Liver (tissue), 9 donors: ENCODE results near the gene DGKB. TPM values are rescaled to one million over a fixed set of nuclear protein-coding genes. Genes with fewer than 3 reads are reported as not detected.

Source experiments
- DNase-seq: peaks from one replicate; pipeline ENCODE4 v3.0.0-alpha.2; 2017; ENCODE audit warnings: low spot score
- H3K27ac ChIP-seq, 2 donors: one replicate each; pipeline ENCODE4 v1.7.0; 2013; ENCODE audit warnings: inconsistent platforms in 2 of 2, low read length in 2 of 2, control low read depth in 1 of 2, low read depth in 1 of 2, mild to moderate bottlenecking in 1 of 2
- H3K27me3 ChIP-seq, 4 donors: one replicate each; pipeline versions ENCODE4 v1.6.1 to v1.7.0; 2013; ENCODE audit warnings: low read length in 3 of 4, inconsistent platforms in 1 of 4, mild to moderate bottlenecking in 1 of 4, moderate library complexity in 1 of 4; ENCODE audit not compliant: control insufficient read depth in 4 of 4, insufficient read depth in 4 of 4
- H3K36me3 ChIP-seq, 4 donors: one replicate each; pipeline versions ENCODE4 v1.6.1 to v1.7.0; 2013; ENCODE audit warnings: low read length in 3 of 4, mild to moderate bottlenecking in 3 of 4, low read depth in 1 of 4, moderate library complexity in 1 of 4; ENCODE audit not compliant: control insufficient read depth in 4 of 4, insufficient read depth in 3 of 4
- H3K4me1 ChIP-seq, 4 donors: one replicate each; pipeline versions ENCODE4 v1.6.1 to v1.7.0; 2013; ENCODE audit warnings: low read length in 3 of 4, mild to moderate bottlenecking in 3 of 4, moderate library complexity in 1 of 4; ENCODE audit not compliant: control insufficient read depth in 4 of 4, insufficient read depth in 4 of 4
- H3K4me3 ChIP-seq, 3 donors: one replicate each; pipeline versions ENCODE4 v1.6.1 to v1.7.0; 2013; ENCODE audit warnings: low read length in 3 of 3, control low read depth in 1 of 3, low read depth in 1 of 3, mild to moderate bottlenecking in 1 of 3
- H3K9ac ChIP-seq, 2 donors: one replicate each; pipeline ENCODE4 v1.7.0; 2013; ENCODE audit warnings: low read length in 2 of 2, mild to moderate bottlenecking in 2 of 2, moderate library complexity in 2 of 2, control low read depth in 1 of 2, low read depth in 1 of 2
- H3K9me3 ChIP-seq, 4 donors: one replicate each; pipeline versions ENCODE4 v1.6.1 to v1.7.0; 2013; ENCODE audit warnings: low read length in 3 of 4; ENCODE audit not compliant: control insufficient read depth in 4 of 4
- ATF3 ChIP-seq: IDR thresholded peaks from 2 replicates; pipeline ENCODE4 v1.6.1; 2016; ENCODE audit warnings: antibody characterized with exemption
- CTCF ChIP-seq: fragments of 150-350 bp; IDR thresholded peaks from 2 replicates; pipeline ENCODE4 v1.5.1; 2017; ENCODE audit warnings: improper control_type of control experiment, low read depth, low read length; ENCODE audit not compliant: missing input control
- EGR1 ChIP-seq, 2 donors: IDR thresholded peaks; 2 replicates each; pipeline ENCODE4 v1.6.1; 2016 to 2018; ENCODE audit warnings: antibody characterized with exemption in 2 of 2, low read depth in 2 of 2
- FOXA1 ChIP-seq: IDR thresholded peaks from 2 replicates; pipeline ENCODE4 v1.6.1; 2016; ENCODE audit warnings: antibody characterized with exemption
- FOXA2 ChIP-seq: IDR thresholded peaks from 2 replicates; pipeline ENCODE4 v1.6.1; 2016; ENCODE audit warnings: antibody characterized with exemption
- GABPA ChIP-seq, 2 donors: IDR thresholded peaks in 1 of 2; conservative IDR thresholded peaks in 1 of 2; 2 replicates each; pipeline ENCODE4 v1.6.1; 2016; ENCODE audit warnings: antibody characterized with exemption in 2 of 2, mild to moderate bottlenecking in 1 of 2, moderate library complexity in 1 of 2
- HNF4G ChIP-seq: IDR thresholded peaks from 2 replicates; pipeline ENCODE4 v1.6.1; 2016; ENCODE audit warnings: antibody characterized with exemption
- JUND ChIP-seq, 2 donors: IDR thresholded peaks; 2 replicates each; pipeline ENCODE4 v1.6.1; 2016; ENCODE audit warnings: antibody characterized with exemption in 2 of 2
- MAX ChIP-seq: IDR thresholded peaks from 2 replicates; pipeline ENCODE4 v1.6.1; 2016; ENCODE audit warnings: antibody characterized with exemption
- NR2F2 ChIP-seq: IDR thresholded peaks from 2 replicates; pipeline ENCODE4 v1.6.1; 2016; ENCODE audit warnings: antibody characterized with exemption
- REST ChIP-seq: IDR thresholded peaks from 2 replicates; pipeline ENCODE4 v1.6.1; 2016; ENCODE audit warnings: antibody characterized with exemption, mild to moderate bottlenecking
- RXRA ChIP-seq, 2 donors: IDR thresholded peaks; 2 replicates each; pipeline ENCODE4 v1.6.1; 2017 to 2018; ENCODE audit warnings: antibody characterized with exemption in 2 of 2, mild to moderate bottlenecking in 1 of 2
- TAF1 ChIP-seq: conservative IDR thresholded peaks from 2 replicates; pipeline ENCODE4 v1.6.1; 2016; ENCODE audit warnings: antibody characterized with exemption, mild to moderate bottlenecking
- YY1 ChIP-seq: IDR thresholded peaks from 2 replicates; pipeline ENCODE4 v1.6.1; 2016; ENCODE audit warnings: antibody characterized with exemption, mild to moderate bottlenecking
- WGBS: extraction: QIAGEN DNeasy Blood & Tissue Kit; methylation state at CpG from one replicate; pipeline ENCODE4 v1.1.7; 2013; 5-methylcytosine and 5-hydroxymethylcytosine counted together
- polyA plus RNA-seq, 2 donors: library from polyadenylated mRNA; stranded (reverse) in 1 of 2; unstranded in 1 of 2; fragments of 200-250 nt in 1 of 2; fragments of >200 nt in 1 of 2; fragmentation: Nextera tagmentation in 1 of 2; extraction: Ambion mirVana in 1 of 2; gene quantifications; one replicate each; pipeline versions ENCODE4 v1.2.1 to v1.2.3, GENCODE V29; 2013 to 2015
- total RNA-seq, 2 donors: library from RNA; depleted of rRNA; stranded (reverse); fragments of >200 nt; gene quantifications; one replicate each; pipeline ENCODE4 v1.2.3, GENCODE V29; 2014
- donor health status: healthy.
- donor health status: healthy.
- donor health status: healthy.
- donor health status: healthy.
- donor health status: healthy.

The DGKB gene
- total and polyA plus RNA-seq, 4 donors: 0.09 to 0.42 TPM; not detected in 2

GRCh38 chr7:14420768-14421167 is 481.8 kb downstream of the DGKB start (continued):
- TF ChIP-seq TAF1 (no peak), FOXA2 (no peak), HNF4G (no peak), MAX (no peak)

- Histone ChIP-seq H3K9ac (no peak overlapping the region), H3K9me3 (no peaks in the 10 kb centered on the region), H3K27ac (no peak overlapping the region), H3K4me1 (peaks cover 0 to 5% (median 0%) of the 10 kb centered on the region in 4 donors), H3K4me3 (no peak overlapping the region), H3K27me3 (no peaks in the 10 kb centered on the region), H3K36me3 (no peaks in the 10 kb centered on the region)
- 70% methylated on average over 2 of the region's 2 CpGs for WGBS
- TF ChIP-seq FOXA2 (no peak), ATF3 (no peak), TAF1 (no peak), FOXA1 (no peak), CTCF (no peak), JUND (IDR thresholded peaks at IDR 0.05) (no peak), NR2F2 (no peak), EGR1 (IDR thresholded peaks at IDR 0.05; ENCODE audit: low read depth in 2 of 2) (no peak)
- no peak for DNase-seq
Measured at GRCh38 chr7:14419531-14419930, 483.0 kb downstream of the DGKB start.

GRCh38 chr7:14418633-14419032 is 483.9 kb downstream of the DGKB start:
- TF ChIP-seq EGR1 (IDR thresholded peaks at IDR 0.05; ENCODE audit: low read depth in 2 of 2): no peak

GRCh38 chr7:14414274-14414986 is 488.1 kb downstream of the DGKB start:
- TF ChIP-seq FOXA1 (no peak), GABPA (IDR thresholded peaks at IDR 0.05 in 1 of 2, conservative IDR thresholded peaks at IDR 0.05 in 1 of 2) (no peak), REST (no peak), RXRA (IDR thresholded peaks at IDR 0.05) (no peak), ATF3 (no peak), FOXA2 (no peak), YY1 (no peak)
- no peaks in the 10 kb centered on the region for H3K9me3 ChIP-seq
- H3K9ac ChIP-seq: no peak overlapping the region
- H3K27ac ChIP-seq: no peak overlapping the region
- no peaks in the 10 kb centered on the region for H3K4me1 ChIP-seq
- 81% methylated on average over 3 of the region's 3 CpGs for WGBS
- no peak for DNase-seq
- H3K27me3 ChIP-seq: no peaks in the 10 kb centered on the region
- no peaks in the 10 kb centered on the region for H3K36me3 ChIP-seq
- H3K4me3 ChIP-seq: no peak overlapping the region

More at GRCh38 chr7:14418633-14419032, 483.9 kb downstream of the DGKB start:
- DNase-seq: no peak
- no peak overlapping the region for H3K4me3 ChIP-seq
- H3K27me3 ChIP-seq: no peaks in the 10 kb centered on the region
- H3K27ac ChIP-seq: no peak overlapping the region
- 66% methylated on average over 1 of the region's 1 CpG for WGBS
- H3K9ac ChIP-seq: no peak overlapping the region
- H3K9me3 ChIP-seq: no peaks in the 10 kb centered on the region
- H3K4me1 ChIP-seq: peaks cover 0 to 5% (median 0%) of the 10 kb centered on the region in 4 donors
- H3K36me3 ChIP-seq: no peaks in the 10 kb centered on the region
